Sigmoid colon (tissue), 4 donors: ENCODE results near the gene EGLN1.

Experiments
- EP300 ChIP-seq, 4 donors: sonication (generic); formaldehyde crosslinking; IDR thresholded peaks; one replicate each; pipeline ENCODE4 v1.6.1; 2017; ENCODE audit warnings: antibody characterized with exemption in 4 of 4
- POLR2AphosphoS5 ChIP-seq, 4 donors: sonication (generic); formaldehyde crosslinking; IDR thresholded peaks; one replicate each; pipeline ENCODE4 v1.6.1; 2017; ENCODE audit warnings: antibody characterized with exemption in 4 of 4
- TF ChIP-seq, protein P1 (sequence below), 4 experiments: fragments of 450-650 bp in 3 of 4; fragments of 200-600 bp in 1 of 4; IDR thresholded peaks; one replicate each; pipeline ENCODE4 v1.5.1; 2016 to 2019; ENCODE audit warnings: antibody characterized with exemption in 4 of 4, mild to moderate bottlenecking in 3 of 4, moderate library complexity in 2 of 4

DNA sequence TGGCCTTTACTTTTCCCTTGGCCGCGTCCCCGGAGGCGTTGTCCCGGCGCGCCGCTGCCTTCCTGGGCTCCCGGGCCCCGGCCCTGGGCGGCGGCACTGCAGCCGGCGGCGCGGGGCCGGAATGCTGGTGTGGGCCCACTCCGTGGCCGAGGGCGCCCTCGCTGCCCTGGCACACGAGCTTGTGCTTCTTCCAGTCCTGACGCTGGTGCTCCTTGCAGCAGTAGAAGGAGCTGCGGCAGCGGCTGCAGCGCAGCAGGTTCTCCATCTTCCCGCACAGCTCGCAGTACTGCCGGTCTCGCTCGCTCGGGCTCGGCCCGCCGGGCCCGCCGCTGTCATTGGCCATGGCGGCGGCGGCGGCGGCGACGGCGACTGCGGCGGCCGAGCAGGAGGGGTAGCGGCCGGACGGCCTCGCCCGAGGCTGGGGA, 529 bp downstream of the EGLN1 start:
- TF ChIP-seq, protein P1, sequence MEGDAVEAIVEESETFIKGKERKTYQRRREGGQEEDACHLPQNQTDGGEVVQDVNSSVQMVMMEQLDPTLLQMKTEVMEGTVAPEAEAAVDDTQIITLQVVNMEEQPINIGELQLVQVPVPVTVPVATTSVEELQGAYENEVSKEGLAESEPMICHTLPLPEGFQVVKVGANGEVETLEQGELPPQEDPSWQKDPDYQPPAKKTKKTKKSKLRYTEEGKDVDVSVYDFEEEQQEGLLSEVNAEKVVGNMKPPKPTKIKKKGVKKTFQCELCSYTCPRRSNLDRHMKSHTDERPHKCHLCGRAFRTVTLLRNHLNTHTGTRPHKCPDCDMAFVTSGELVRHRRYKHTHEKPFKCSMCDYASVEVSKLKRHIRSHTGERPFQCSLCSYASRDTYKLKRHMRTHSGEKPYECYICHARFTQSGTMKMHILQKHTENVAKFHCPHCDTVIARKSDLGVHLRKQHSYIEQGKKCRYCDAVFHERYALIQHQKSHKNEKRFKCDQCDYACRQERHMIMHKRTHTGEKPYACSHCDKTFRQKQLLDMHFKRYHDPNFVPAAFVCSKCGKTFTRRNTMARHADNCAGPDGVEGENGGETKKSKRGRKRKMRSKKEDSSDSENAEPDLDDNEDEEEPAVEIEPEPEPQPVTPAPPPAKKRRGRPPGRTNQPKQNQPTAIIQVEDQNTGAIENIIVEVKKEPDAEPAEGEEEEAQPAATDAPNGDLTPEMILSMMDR (IDR thresholded peaks at IDR 0.05): no peak
- no peak for TF ChIP-seq EP300 (IDR thresholded peaks at IDR 0.05)
- TF ChIP-seq POLR2AphosphoS5 (IDR thresholded peaks at IDR 0.05): no peak
